Neural progenitor cell (in vitro differentiated cells): Measurements from ENCODE around the gene MBLAC1. TPM values are rescaled to one million over a fixed set of nuclear protein-coding genes. Genes with fewer than 3 reads are reported as not detected.

ENCODE experiments used
- DNase-seq: peaks from one replicate; pipeline ENCODE4 v3.0.0-alpha.2; 2016; ENCODE audit warnings: low spot score
- H2AFZ ChIP-seq: fragments of 200-600 bp; sonication (generic); replicated peaks from 2 replicates; pipeline ENCODE4 v1.6.1; 2016; ENCODE audit warnings: antibody characterized with exemption
- H3F3A ChIP-seq: fragments of 200-600 bp; sonication (generic); 2 replicates; pipeline ENCODE4 v1.6.1; 2016; ENCODE audit warnings: antibody characterized with exemption, low read depth
- H3K27ac ChIP-seq: fragments of 200-600 bp; sonication (generic); 2 replicates; pipeline ENCODE4 v1.5.1; 2016; ENCODE audit warnings: mild to moderate bottlenecking
- H3K27me3 ChIP-seq: fragments of 200-600 bp; sonication (generic); 2 replicates; pipeline ENCODE4 v1.6.1; 2016; ENCODE audit warnings: mild to moderate bottlenecking, moderate library complexity
- H3K36me3 ChIP-seq: fragments of 200-600 bp; sonication (generic); 2 replicates; pipeline ENCODE4 v1.5.1; 2016
- H3K4me1 ChIP-seq: fragments of 200-600 bp; sonication (generic); 2 replicates; pipeline ENCODE4 v1.6.1; 2016; ENCODE audit warnings: mixed run types
- H3K4me2 ChIP-seq: fragments of 200-600 bp; sonication (generic); 2 replicates; pipeline ENCODE4 v1.6.1; 2016
- H3K4me3 ChIP-seq: fragments of 200-600 bp; sonication (generic); 2 replicates; pipeline ENCODE4 v1.5.1; 2016
- H3K79me2 ChIP-seq: fragments of 200-600 bp; sonication (generic); 2 replicates; pipeline ENCODE4 v1.6.1; 2016; ENCODE audit warnings: low read depth
- H3K9ac ChIP-seq: fragments of 200-600 bp; sonication (generic); 2 replicates; pipeline ENCODE4 v1.6.1; 2016
- H3K9me3 ChIP-seq: fragments of 200-600 bp; sonication (generic); 2 replicates; pipeline ENCODE4 v1.5.1; 2016; ENCODE audit warnings: low read depth
- H4K20me1 ChIP-seq: fragments of 200-600 bp; sonication (generic); 2 replicates; pipeline ENCODE4 v1.6.1; 2016; ENCODE audit warnings: low read depth
- H3K27ac Mint-ChIP-seq: 3 replicates; pipeline ENCODE4 v1.8.0; 2021; ENCODE audit warnings: mixed read lengths
- H3K27me3 Mint-ChIP-seq: 2 replicates; pipeline ENCODE4 v1.8.0; 2022; ENCODE audit warnings: low read depth, mild to moderate bottlenecking, inconsistent platforms, moderate library complexity, mixed read lengths; ENCODE audit not compliant: insufficient read depth
- H3K36me3 Mint-ChIP-seq: 3 replicates; pipeline ENCODE4 v1.8.0; 2021; ENCODE audit warnings: mixed read lengths
- H3K4me1 Mint-ChIP-seq: 3 replicates; pipeline ENCODE4 v1.8.0; 2021; ENCODE audit warnings: mixed read lengths
- H3K4me3 Mint-ChIP-seq: 3 replicates; pipeline ENCODE4 v1.8.0; 2021; ENCODE audit warnings: mild to moderate bottlenecking, moderate library complexity, mixed read lengths
- H3K9me3 Mint-ChIP-seq: 3 replicates; pipeline ENCODE4 v1.8.0; 2020; ENCODE audit warnings: mixed read lengths
- CTCF ChIP-seq: fragments of 200-600 bp; sonication (generic); IDR thresholded peaks from 2 replicates; pipeline ENCODE4 v1.5.1; 2017; ENCODE audit warnings: antibody characterized with exemption, mild to moderate bottlenecking
- EZH2 ChIP-seq: fragments of 200-600 bp; sonication (generic); IDR thresholded peaks from 2 replicates; pipeline ENCODE4 v1.6.1; 2017; ENCODE audit warnings: antibody characterized with exemption, mild to moderate bottlenecking, moderate library complexity
- EZH2phosphoT487 ChIP-seq: fragments of 200-600 bp; sonication (generic); IDR thresholded peaks from 2 replicates; pipeline ENCODE4 v1.6.1; 2017; ENCODE audit warnings: antibody characterized with exemption
- total RNA-seq: library from RNA; depleted of rRNA; stranded (reverse); fragments of >200 nt; gene quantifications from 2 replicates; pipeline ENCODE4 v1.2.3, GENCODE V29; 2015; ENCODE audit warnings: low replicate concordance

The MBLAC1 gene
- total RNA-seq, 1 donor from 2014 or later: 1.6 TPM

- Histone ChIP-seq H3F3A (peaks cover 83% of the 10 kb centered on the region), H3K36me3 (peaks cover 29% of the 10 kb centered on the region), H3K27ac (peak overlapping the region; percentile 98), H3K4me2 (peak overlapping the region; percentile 100), H3K79me2 (peaks cover 76% of the 10 kb centered on the region), H3K9me3 (no peaks in the 10 kb centered on the region), H3K27me3 (no peaks in the 10 kb centered on the region), H3K9ac (peak overlapping the region; percentile 99), H4K20me1 (peaks cover 63% of the 10 kb centered on the region), H3K4me3 (peak overlapping the region; percentile 94), H3K4me1 (peaks cover 14% of the 10 kb centered on the region), H2AFZ (no peak overlapping the region)
- Mint-ChIP-seq H3K4me3 (peak overlapping the region; percentile 95), H3K4me1 (peaks cover 40% of the 10 kb centered on the region), H3K36me3 (peaks cover 50% of the 10 kb centered on the region), H3K27ac (peak overlapping the region; percentile 38), H3K9me3 (no peaks in the 10 kb centered on the region), H3K27me3 (peaks cover 30% of the 10 kb centered on the region)
- DNase-seq: no peak
- TF ChIP-seq EZH2 (no peak), EZH2phosphoT487 (no peak), CTCF (no peak)
Measured at GRCh38 chr7:100098913-100099312, 27.9 kb upstream of the MBLAC1 start.

GRCh38 chr7:100099452-100099851 is 27.3 kb upstream of the MBLAC1 start:
- Mint-ChIP-seq H3K27me3 (peaks cover 30% of the 10 kb centered on the region), H3K36me3 (peaks cover 50% of the 10 kb centered on the region), H3K4me3 (peak overlapping the region; percentile 95), H3K9me3 (no peaks in the 10 kb centered on the region), H3K4me1 (peaks cover 41% of the 10 kb centered on the region), H3K27ac (peak overlapping the region; percentile 94)
- Histone ChIP-seq H2AFZ (no peak overlapping the region), H3K4me1 (peaks cover 14% of the 10 kb centered on the region), H3F3A (peaks cover 78% of the 10 kb centered on the region), H3K27ac (peak overlapping the region; percentile 98), H4K20me1 (peaks cover 57% of the 10 kb centered on the region), H3K79me2 (peaks cover 76% of the 10 kb centered on the region), H3K9ac (peak overlapping the region; percentile 99), H3K27me3 (no peaks in the 10 kb centered on the region), H3K9me3 (no peaks in the 10 kb centered on the region), H3K4me3 (peak overlapping the region; percentile 94), H3K36me3 (peaks cover 25% of the 10 kb centered on the region), H3K4me2 (peak overlapping the region; percentile 100)
- no peak for TF ChIP-seq EZH2phosphoT487
- no peak for TF ChIP-seq EZH2
- no peak for TF ChIP-seq CTCF
- DNase-seq: peak; percentile 44

- Histone ChIP-seq H3K36me3 (peaks cover 23% of the 10 kb centered on the region), H3K27me3 (no peaks in the 10 kb centered on the region), H3K79me2 (peaks cover 65% of the 10 kb centered on the region), H3K9me3 (no peaks in the 10 kb centered on the region), H3K4me1 (peaks cover 14% of the 10 kb centered on the region), H3K4me2 (peak overlapping the region; percentile 100), H4K20me1 (peaks cover 46% of the 10 kb centered on the region), H3K4me3 (peak overlapping the region; percentile 94), H2AFZ (peak overlapping the region; percentile 4), H3K9ac (peak overlapping the region; percentile 99), H3K27ac (peak overlapping the region; percentile 98), H3F3A (peaks cover 67% of the 10 kb centered on the region)
- no peak for TF ChIP-seq EZH2
- TF ChIP-seq EZH2phosphoT487: no peak
- no peak for TF ChIP-seq CTCF
- Mint-ChIP-seq H3K27ac (peak overlapping the region; percentile 98), H3K4me3 (peak overlapping the region; percentile 95), H3K36me3 (peaks cover 44% of the 10 kb centered on the region), H3K4me1 (peaks cover 41% of the 10 kb centered on the region), H3K9me3 (no peaks in the 10 kb centered on the region), H3K27me3 (peaks cover 29% of the 10 kb centered on the region)
- DNase-seq: peak; percentile 97
Measured at GRCh38 chr7:100100420-100101015, 26.2 kb upstream of the MBLAC1 start.
